HG02885 (cell line): ENCODE results near the gene ATP8A2.
"Not testable (repeated sequence)": the region's sequence is repeated elsewhere in the genome, so short reads cannot be mapped to it uniquely, and the experiment has no call there.

ENCODE experiments used
- ATAC-seq: cut with Tn5 transposase; IDR thresholded peaks from one replicate; pipeline ENCODE4 v1.9.1; 2021; ENCODE audit warnings: mild to moderate bottlenecking; ENCODE audit not compliant: unreplicated experiment, poor library complexity

ATP8A2 gene

DNA sequence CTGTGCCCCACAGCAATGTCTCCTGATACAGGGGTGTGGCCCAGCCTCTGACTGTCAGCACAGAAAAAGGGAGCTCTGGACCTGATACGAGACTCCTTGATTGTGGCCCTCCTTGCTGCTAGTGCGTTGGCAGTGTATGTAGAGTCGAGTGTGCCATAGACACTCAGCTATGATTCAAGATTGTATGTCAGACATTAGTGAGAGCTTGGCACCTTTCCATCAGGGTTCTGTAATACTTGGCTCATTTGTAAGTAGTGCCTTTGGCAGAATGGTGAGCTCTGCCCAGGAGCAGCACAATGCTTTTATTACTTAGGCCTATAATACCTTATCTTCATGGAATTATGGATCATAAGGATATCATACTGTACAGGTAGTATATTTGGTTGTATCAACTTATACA, 83.4 kb downstream of the ATP8A2 start:
- ATAC-seq: no peak

DNA sequence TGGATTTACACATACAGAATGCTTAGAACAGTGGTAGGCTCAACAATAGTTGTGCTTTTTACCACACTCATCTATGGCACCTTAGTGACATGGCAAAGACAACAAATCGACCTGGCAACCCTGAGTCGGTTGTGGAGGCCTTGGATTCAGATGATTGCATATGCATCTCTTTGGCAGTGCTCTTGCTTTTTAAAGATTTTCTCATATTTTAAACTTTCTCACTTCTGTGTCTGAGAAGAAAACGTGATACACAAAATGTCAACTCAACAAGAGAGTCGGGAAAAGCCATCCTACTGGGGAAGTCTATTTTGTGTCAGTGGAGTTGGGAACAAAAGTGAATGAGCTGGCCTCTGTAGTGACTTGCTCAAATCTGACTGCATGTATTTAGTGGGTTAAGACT, 85.8 kb downstream of the ATP8A2 start:
- ATAC-seq: no peak

DNA sequence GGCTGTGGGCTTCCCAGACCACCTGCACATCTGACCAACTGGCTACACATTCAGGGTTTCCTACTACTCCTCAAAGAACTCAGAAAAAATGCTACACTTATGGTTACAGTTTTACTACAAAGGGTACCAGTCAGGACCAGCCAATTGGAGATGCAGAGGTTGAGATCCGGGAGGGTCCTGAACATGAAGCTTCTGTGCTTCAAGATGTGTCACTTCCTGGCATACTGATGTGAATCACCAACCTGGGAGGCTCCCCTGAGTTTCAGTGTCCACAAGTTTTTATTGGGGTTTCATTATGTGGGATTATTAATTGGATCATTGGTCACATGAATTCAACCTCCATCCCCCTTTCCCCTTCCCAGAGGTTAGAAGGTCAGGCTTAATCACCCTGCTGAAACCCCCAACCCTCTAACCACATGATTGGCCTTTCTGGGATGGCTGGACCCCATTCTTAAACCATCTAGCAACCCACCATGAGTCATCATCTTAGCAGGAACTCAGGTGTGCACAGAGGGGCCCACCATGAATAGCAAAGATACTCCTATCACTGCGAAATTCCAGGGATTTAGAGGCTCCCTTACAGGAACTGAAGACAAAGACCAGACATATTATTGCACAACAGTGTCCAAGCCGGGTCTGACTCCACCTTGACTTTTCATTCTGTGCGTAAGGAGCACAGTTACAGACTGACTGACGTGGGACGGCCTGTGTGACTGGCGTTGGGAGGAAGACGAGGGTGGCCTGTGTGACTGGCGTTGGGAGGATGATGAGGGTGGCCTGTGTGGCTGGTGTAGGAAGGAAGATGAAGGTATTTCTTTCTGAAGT, 90.7 kb downstream of the ATP8A2 start:
- ATAC-seq: no peak

- no peak for ATAC-seq
Measured at GRCh38 chr13:25463496-25463895, 91.7 kb downstream of the ATP8A2 start.

DNA sequence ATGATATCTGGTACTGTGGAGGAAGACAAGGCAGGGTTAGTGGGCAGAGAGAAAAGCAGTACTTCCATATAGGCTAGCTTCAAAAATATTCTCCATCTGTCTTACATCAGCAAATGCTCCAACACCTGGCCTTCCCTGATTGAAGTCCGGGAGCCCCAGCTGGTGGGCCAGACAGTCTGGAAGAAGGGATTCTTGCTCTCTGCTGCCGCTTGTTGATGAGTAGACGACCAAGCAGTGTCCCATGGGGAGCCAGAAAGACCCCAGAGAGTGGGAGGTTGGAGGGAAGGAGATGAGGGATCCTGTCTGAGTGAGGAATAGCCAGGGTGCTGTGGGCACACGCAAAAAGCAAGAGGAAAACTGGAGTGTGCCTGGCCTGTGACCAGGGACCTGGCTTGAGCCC, 95.1 kb downstream of the ATP8A2 start:
- ATAC-seq: no peak

DNA sequence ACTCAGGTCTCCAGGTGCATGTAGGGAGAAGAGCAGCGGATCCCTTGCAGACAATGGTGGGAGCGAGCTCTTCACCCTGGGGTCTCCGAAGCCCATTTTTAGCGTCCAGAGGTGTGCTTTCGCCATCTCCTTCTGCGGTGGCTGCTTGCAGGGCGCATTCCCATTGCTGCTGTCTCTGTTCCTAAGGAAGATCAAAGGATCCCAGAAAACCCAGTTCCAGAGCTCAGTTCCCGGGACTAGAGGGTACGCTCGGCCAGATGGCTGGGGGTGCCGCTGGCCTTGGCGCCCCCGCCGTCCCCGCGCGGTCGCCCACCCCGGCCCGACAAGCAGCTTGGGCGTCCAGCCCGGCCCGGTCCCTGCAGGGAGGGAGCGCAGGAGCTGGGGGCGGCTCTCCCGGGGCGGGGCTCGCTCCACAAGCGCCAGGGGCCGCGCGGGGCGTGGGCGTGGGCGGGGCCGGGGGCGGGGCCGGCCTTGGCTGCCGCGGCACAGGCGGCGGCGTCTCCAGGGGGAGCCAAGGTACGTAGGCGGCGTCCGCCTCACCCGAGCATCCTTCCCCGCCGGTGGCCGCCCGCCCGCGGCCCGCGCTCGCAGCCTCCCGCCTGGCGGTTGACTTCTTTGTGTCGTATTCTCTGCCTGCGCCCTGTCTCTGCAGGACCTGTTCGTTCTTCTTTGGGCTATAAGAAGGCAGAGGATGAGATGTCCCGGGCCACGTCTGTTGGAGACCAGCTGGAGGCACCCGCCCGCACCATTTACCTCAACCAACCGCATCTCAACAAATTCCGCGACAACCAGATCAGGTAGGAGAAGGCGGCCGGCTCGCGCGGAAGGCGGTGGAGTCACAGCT, 96.8 kb downstream of the ATP8A2 start:
- ATAC-seq: no peak

GRCh38 chr13:25469169-25469525, 97.4 kb downstream of the ATP8A2 start:
- ATAC-seq: no peak

- ATAC-seq: no peak
Measured at GRCh38 chr13:25473864-25474263, 102.1 kb downstream of the ATP8A2 start.

- ATAC-seq: no peak
Measured at GRCh38 chr13:25478186-25478585, 106.4 kb downstream of the ATP8A2 start.

GRCh38 chr13:25489238-25489637, 117.5 kb downstream of the ATP8A2 start:
- ATAC-seq: no peak

- ATAC-seq: no peak
Measured at GRCh38 chr13:25490236-25490635, 118.5 kb downstream of the ATP8A2 start.

DNA sequence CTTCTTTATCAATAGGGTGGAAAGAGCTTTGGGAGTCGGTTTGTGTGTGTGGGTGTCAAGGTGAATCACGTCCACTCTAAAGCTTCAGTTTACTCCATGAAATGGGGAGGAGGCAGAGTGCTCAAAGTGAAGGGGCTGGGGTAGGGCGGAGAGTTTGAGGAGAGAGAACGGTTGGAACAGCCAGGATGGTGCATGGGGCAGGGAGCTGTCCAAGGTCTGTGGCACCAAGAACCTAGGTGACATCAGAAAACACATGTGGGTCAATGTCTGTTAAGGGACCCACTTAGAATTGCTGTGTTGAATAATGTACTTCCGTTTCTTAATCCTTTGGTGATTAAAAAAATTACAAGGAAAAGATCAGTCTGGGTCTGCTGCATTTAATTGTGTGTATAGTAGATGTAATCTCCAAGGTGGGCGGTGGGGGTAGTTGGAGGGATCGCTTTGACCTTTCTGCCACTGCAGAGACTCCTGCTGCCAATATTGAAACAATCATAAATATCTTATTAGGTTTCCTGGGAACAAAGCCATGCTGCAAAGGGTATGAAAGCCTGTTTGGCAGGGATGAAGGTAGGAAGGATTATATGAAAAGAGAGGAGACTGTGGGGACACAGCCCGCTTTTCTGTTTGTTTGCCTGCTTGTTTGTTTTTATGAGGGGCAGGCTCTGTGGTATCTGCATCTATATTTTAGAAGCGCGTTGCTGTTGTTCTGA, 122.3 kb downstream of the ATP8A2 start:
- ATAC-seq: no peak

DNA sequence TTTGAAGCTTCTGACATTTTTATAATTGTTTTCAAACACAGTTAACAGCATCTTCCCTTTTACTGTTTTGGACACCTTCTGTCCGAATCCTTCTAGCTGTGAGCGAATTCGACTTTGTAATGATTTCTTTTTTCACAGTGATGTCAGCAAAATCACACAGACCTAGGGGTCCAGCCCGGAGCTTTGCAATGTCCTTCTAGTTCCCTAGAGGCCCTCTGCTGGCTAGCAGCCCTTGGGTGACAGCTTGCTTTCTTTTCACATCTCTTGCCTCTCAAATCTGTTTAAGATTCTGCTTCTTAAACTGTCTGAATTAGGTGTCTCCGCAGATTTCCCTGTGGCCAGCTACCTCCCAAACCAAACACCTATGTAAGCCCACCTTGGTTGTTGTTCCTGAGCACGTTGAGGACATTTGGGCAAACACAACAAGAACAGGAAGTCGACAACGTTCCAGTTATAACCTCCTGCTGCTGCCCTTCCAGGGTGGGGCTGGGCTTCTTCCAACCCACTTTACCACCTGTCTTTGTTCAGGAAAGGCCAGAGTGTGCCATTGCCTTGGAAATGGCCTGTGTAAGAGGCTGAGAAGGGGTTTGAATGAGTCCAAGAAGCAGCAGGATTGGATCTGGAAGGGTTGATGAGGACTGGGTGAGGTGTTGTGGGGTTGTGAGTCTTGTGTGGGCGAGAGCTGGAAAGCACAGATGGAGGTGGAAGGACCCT, 123.1 kb downstream of the ATP8A2 start:
- ATAC-seq: no peak

- no peak for ATAC-seq
Measured at GRCh38 chr13:25501231-25501630, 129.5 kb downstream of the ATP8A2 start.

GRCh38 chr13:25502031-25502430, 130.3 kb downstream of the ATP8A2 start:
- ATAC-seq: no peak

DNA sequence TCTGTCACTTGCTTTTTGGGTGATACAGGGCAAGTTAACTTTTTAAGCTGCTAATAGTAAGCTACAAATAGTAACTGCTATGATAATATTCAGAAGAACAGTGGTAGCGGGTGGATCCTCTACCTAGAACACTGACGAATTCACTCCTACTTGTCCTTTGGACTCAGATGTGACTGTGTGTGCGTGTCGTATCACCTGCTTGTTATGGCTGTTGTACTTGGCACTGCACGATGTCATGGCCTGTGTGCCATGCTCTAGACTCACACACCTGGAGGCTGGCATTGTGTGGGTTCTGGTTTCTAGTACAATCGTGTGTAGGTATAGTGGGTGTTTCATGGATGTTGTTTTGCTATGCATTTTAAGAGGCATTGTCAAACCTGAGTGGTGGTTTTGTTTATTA, 130.8 kb downstream of the ATP8A2 start:
- ATAC-seq: no peak

DNA sequence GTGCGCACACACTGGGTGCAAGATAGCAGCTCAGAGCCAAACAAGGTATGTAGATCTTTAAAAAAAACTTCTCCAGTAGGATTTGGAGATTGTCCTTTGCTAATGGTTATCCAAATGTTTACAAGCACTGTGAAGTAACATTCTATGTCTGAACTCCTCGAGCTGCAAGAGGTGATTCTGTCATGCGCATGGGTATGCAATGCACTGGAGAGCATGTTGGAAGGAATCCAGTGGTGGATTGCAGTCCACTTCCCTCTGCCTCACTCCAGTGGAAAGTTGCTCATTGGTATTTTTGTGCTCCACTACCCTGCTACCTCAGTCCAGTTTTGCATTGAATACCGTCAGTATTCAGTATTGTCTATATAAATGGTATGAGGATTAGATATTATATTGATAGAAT, 132.1 kb downstream of the ATP8A2 start:
- ATAC-seq: no peak

- ATAC-seq: no peak
Measured at GRCh38 chr13:25507841-25508240, 136.1 kb downstream of the ATP8A2 start.

DNA sequence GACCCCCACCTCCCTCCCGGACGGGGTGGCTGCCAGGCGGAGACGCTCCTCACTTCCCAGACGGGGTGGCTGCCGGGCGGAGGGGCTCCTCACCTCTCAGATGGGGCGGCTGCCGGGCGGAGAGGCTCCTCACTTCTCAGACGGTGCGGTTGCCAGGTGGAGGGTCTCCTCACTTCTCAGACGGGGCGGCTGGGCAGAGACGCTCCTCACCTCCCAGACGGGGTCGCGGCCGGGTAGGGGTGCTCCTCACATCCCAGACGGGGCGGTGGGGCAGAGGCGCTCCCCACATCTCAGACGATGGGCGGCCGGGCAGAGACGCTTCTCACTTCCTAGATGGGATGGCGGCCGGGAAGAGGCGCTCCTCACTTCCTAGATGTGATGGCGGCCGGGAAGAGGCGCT, 141.3 kb downstream of the ATP8A2 start:
- ATAC-seq: not testable (repeated sequence)

DNA sequence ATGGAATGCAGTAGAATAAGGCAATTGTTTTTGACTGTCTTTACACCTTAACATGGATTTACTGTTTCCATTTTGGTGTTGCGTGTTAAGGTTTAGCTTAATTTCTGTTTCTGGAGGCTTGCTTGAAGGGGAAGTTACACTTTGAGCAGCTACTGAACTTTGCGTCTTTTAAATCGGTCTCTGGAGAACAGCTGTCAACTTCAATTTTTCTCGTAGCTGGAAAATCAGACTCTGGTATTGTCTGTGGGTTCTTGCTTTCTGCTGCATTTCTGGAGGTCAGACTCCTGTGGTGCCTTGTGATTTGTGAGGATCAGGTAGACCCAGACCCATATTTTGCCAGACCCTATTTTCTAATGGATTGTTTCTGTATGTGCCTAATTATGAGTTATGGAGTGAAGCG, 146.7 kb downstream of the ATP8A2 start:
- no peak for ATAC-seq
